SKM-1 (cell line): ENCODE data around the gene VPS26A.
"Not testable (repeated sequence)": the region's sequence is repeated elsewhere in the genome, so short reads cannot be mapped to it uniquely, and the experiment has no call there.

Experiments
- DNase-seq: peaks from one replicate; lab custom pipeline; 2025; ENCODE audit not compliant: unreplicated experiment; lab: John Stamatoyannopoulos, UW

The VPS26A gene

DNA sequence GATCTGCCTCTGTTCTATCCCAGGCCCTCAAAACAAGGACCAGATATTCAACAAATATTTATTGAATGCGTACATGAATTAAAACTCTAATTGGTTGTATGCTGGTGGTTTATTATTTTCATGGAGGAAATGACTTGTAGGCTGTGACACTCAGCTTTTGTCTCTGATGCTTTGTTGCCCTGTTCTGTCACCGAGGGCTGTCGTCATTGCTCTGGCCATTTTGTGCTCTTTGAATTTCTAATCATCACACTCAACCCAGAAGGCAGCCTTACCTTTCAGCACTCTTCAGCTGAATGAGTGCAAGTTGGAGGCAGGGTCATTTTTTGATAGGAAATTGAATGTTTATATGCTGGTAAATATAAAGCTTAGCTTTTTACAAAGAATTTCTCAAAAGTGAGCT is 21.5 kb upstream of the VPS26A start:
- DNase-seq, result no peak

DNA sequence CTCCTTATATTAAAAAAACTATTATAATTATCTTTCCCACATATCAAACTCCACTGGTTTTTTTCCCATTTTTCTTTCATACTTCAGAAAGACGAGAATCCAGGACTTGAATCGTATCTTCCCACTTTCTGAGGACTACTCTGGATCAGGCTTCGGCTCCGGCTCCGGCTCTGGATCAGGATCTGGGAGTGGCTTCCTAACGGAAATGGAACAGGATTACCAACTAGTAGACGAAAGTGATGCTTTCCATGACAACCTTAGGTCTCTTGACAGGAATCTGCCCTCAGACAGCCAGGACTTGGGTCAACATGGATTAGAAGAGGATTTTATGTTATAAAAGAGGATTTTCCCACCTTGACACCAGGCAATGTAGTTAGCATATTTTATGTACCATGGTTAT is 20.2 kb upstream of the VPS26A start:
- no peak for DNase-seq

DNA sequence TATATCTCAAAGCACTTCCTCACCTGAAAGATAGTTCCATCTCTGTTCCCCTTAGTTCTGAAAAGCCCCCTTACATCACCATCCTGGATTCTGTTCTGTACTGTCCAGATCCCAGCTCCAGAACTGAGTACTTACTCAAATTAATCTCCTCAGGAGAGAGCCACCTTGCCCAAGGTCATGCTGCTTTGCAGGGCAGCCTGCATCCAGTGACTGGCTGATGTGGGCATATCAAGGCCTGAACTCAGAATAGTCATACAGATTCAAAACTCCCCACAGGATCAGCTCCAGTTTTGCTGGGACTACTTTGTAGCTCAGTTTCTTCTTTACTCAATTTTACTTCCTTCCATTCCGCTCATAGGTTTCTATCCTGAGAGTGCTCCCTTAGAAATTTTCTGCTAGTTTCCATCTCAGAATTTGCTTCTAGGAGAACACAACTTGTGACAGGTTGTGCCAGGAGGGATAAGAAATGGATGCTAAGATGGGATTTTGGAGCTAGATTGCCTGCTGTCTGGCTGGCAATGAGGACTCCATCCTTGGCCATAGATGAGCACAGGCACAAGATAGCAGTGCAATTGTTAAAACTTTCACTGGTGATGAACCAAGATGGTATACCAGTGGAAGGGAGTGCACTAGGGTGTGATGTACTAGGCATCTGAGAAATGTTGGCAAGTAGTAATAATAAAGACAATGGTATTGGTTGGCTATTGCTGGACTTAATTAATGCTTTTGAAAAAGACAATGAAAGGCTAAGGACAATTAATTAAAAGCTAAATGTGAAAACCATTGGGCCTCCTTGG is 18.8 kb upstream of the VPS26A start:
- no peak for DNase-seq

DNA sequence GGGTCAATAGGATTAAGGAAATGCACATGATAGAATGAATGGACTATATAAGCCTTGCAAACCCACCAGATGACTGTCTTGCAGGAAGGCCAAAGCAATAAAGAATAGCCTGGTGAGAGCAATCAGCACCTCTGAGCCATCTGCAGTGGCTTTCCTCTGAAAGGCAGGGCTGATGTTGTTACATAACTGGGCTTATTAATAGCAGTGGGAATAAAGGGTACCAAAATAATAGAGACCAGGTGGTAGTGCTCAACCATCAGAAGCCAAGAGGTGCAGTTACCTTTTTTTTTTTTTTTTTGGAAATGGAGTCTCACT is 16.8 kb upstream of the VPS26A start:
- DNase-seq, result no peak

DNA sequence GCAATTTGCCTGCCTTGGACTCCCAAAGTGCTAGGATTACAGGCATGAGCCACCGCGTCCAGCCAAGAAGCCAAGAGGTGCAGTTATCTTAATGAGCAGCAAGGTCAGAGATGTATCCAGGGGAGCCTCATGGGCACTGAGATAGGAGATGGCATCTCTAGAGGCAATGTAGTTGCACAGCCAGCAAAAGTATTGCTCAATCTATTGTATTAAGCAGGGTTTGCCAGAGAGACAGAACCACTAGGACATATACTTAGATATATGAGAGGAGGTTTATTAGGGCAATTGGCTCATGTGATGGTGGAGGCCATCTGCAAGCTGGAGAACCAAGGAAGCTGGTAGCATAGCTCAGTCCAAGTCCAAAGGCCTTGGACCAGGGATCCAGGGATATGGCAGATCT is 16.3 kb upstream of the VPS26A start:
- no peak for DNase-seq

DNA sequence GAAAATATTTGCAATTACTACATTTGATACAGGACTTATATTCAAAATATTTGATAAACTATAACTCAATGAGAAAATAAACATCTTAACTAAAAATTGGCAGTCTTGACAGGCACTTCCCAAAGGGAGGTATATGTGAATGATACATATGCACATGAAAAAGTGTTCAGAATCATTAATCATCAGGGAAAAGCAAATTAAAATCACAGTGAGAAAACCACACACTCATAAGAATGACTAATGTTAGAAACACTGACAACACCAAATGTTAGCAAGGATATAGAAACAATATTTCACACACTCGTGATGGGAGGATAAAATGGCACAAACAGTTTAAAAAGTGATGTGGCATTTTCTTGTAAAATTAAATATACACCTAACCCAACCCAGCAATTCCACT is 4.1 kb upstream of the VPS26A start:
- no peak for DNase-seq

DNA sequence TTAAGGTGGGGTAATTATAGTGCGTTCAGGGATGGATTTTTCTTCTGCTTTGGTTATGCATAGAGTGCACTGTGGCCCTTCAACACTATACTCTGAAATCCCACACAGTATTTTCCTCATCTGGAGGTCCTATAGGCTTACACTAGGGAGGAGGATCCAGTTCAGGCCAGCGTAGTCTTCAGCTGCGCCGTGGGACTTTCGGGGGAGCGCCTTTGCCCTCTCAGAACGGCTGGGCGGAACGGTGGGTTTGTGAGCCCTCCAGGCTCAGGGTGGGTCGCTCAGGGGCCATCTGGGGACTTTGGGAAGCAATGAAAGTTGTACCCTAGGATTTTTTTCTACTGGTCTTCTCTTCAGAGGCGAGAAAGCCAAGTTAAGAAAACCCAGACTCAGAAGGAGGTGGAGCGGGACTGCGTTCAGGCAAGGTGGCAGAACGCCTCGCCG is 652 bp upstream of the VPS26A start:
- DNase-seq, result peak; percentile 67

DNA sequence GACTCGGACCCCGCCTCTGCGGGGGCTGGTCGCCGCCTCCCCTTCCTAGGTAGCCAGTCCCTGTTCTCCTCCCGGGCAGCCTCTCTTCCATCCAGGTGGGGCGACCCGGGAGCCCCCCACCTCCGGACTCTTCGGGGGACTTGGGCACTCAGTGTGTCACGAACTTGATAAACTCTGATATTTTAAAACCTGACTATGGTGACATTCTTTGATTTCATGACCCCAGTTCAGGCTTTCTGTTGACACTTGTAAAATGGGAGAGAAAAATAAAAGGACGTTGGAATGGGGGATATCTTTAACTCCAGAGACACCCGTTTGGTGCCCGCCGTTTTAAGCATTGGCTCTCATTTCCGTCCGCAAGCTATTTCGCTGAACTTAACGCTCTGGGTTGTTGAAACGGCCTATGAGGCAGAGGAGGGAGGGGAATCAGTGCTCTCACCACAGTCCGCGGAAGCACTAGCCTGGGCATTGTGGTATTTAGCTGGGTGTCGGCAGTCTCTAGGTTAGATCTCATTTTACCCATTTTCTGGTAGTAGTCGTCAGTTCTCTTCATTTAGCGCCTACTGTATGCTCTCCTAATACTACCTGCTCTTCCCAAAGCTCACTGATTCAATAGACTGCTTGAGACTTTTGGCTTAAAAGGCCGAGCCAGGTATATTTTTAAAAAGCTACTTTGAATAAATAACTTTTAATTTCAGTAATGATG is 738 bp downstream of the VPS26A start:
- peak; percentile 37 for DNase-seq

DNA sequence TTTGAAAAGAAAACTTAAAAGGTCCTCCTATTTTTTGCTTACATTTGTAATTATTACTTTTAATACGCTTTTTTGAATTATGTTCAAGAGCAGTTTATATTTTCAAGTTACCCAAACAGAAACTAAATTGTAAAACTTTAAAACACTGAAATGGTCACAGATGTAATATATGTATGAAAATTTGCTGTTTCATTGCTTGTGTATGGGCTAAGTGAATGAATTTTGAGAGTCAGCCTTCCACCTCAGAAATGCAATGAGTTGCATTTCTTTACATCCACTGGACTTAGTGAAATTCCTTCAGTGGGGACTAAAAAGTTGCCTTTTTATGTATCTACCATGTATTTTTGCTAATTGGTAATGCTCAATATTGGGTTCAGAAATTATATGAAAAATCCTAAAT is 1.6 kb downstream of the VPS26A start:
- DNase-seq, result no peak

DNA sequence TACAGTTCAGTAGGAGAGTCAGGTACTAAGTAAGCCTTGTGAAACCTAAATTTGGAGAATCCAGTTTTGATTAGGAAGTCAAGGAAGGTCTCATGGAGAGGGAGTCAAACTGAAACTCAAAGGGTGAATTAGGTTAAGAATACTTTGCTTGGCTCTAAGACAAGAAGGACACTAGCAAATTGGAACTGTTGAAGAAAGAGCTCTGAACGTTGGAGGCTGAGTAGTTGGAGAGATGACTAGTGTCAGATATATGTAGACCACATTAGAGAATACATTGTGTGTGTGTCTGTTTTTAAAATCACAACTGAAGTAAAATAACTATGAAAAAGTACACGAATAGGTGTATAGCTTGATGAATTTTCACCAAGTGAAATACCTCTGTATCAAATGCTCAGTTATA is 6.3 kb downstream of the VPS26A start:
- no peak for DNase-seq

DNA sequence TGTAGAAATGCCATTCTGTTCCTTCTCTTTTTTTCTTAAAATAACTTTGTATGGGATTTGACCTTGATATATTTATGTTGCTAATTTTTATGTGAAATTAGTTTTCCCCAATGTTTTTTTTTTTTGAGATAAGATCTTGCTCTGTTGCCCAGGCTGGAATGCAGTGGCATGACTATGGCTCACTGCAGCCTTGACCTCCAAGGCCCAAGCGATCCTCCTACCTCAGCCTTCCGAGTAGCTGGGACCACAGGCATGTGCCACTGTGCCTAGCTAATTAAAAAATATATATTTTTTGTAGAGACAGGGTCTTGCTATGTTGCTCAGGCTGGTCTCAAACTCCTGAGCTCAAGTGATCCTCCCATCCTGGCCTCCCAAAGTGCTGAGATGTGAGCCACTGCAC is 16.0 kb downstream of the VPS26A start:
- DNase-seq, result no peak

DNA sequence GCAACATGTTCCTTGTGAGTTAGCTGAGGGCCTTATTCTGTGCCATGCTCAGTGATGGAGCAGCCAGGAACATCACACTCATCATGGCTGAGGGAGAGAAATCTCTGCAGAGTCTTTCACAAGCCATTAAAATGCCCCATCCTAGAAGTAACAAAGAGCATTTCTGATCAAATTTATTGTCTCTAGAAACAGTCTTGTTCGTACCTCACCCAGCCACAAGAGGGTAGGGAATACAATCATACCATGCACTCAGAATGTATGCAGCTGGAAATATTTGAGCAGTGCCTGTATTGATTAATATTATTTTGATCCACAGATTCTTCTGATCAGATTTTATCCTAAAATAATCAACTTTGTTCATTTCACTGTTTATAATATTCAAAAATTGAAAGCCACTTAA is 17.3 kb downstream of the VPS26A start:
- no peak for DNase-seq

DNA sequence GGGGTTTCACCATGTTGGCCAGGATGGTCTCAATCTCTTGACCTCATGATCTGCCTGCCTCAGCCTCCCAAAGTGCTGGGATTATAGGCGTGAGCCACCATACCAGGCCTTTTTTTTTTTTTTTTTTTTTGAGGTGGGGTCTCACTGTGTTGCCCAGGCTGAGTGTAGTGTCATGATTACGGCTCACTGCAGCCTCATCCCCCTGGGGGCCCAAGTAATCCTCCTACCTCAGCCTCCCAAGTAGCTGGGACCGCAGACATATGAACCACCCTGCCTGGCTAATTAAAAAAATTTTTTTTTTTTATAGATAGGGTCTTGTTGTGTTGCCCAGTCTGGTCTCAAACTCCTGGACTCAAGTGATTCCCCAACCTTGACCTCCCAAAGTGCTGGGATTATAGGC is 18.1 kb downstream of the VPS26A start:
- DNase-seq, result not testable (repeated sequence)

DNA sequence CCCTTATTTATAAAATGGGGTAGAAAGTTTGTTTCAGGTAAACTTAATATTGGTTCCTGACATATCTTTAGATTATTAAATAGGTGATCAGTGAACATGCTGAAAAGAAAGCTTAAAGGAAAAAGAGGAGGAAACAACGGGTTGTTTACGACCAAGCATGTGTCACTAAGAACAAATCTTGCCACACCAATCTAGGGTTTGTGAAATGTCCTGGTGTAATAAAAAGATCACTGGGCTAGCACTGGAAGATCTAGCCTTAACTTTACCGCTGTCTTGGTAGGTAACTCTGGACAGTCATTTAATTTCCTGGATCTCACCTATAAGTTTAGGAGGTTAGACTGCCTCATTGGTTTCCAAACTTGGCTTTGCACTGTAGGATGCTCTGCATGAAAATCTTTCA is 19.0 kb downstream of the VPS26A start:
- DNase-seq, result no peak

DNA sequence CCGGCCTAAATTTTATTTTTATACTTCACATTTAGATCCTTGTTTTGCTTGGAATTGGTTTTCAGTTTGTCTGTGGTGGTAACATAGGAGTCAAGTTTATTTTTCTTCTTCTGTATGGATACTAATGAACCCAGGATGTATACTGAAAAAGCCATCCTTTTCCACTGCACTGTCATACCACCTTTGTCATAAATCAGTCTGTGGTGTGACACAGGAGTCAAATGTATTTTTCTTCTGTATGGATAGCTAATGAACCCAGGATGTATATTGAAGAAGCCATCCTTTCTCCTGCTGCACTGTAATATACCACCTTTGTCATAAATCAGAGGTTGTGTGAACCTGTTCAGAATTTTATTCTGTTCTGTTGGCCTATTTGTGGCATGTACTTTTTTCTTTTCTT is 21.4 kb downstream of the VPS26A start:
- no peak for DNase-seq

DNA sequence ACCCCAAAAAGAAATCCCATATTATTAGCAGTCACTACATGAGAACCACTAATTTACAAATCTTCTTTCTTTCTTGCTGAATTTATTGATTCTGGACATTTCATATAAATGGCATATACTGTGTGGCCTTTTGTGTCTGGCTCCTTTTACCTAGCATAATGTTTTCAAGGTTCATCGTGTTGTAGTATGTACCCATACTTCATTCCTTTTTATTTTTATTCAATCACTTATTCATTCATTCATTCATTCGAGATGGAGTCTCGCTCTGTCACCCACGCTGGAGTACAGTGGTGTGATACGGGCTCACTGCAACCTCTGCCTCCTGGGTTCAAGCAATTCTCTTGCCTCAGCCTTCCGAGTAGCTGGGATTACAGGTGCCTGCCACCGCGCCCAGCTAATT is 21.9 kb downstream of the VPS26A start:
- no peak for DNase-seq

DNA sequence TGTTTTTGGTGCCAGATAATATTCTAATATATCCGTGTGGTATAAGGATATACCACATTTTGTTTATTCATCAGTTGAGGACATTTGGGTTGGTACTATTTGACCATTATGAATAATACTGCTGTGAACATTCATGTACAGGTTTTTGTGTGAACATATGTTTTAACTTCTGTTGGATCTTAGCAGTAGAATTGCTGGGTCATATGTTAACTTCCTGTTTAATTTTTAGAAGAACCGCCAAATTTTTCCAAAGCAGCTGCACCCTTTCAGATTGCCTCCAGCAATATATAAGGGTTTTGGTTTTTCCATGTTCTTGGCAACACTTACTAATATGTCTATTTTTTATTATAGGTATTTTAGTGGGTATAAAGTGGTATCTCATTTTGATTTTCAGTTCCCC is 22.8 kb downstream of the VPS26A start:
- DNase-seq, result no peak

DNA sequence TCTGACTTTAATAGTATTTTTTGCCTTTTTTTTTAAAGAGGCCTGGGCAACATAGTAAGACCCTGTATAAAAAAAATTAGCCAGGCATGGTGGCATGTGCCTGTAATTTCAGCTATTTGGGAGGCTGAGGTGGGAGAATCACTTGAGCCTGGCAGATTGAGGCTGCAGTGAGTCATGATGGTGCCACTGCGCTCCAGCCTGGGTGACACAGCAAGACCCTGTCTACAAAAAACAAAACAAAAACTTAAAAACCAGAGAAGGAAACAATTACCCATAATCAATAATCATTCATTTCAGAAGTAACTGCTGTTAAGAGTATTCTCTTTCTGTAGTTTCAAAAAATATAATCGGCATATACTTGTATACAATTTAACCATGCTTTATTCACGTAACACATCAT is 28.0 kb downstream of the VPS26A start:
- DNase-seq, result no peak

DNA sequence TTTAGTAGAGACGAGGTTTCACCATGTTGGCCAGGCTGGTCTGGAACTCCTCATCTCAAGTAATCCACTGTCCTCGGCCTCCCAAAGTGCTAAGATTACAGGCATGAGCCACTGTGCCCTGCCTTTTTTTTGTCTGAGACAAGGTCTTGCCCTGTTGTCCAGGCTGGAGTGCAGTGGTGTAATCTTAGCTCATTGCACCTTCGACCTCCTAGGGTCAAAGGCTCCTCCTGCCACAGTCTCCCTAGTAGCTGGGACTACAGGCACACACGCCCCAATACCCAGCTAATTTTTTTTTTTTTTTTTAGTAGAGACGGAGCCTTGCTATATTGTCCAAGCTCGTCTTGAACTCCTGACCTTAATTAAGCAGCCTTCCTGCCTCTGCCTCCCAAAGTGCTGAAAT is 29.2 kb downstream of the VPS26A start:
- DNase-seq, result no peak

DNA sequence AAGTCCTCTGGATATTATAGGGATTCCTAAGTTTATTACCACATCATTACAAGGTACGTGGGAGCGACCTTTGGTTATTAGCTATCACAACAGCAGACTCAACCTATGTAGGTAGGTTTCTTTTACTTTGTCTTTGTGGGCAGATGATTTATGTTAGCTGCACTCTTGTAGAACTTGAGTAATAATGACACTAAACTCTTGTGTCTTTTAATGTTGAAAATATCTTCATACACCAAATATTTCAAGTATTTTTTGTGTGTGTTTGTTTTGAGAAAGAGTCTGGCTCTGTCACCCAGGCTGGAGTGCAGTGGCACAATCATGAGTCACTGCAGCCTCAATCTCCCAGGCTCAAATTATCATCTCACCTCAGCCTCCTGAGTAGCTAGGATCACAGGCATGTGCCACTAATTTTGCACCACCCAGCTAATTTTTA is 36.8 kb downstream of the VPS26A start:
- no peak for DNase-seq

DNA sequence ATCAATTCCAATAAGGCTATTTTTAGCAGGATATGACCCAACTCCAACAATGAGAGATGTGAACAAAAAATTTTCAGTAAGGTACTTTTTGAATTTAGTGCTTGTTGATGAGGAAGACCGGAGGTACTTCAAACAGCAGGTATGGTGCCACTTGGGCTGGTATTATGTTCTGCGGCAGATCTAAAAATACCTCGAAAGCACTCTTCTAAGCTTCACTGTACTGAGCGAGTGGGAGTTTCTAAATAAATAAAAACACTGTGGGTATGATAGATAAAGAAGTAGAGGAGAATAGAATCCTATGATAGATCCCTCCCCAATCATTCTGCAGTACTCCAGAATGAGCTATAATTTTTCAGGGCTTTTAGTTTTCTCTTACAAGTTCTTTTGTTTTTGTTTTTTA is 44.5 kb downstream of the VPS26A start:
- no peak for DNase-seq

DNA sequence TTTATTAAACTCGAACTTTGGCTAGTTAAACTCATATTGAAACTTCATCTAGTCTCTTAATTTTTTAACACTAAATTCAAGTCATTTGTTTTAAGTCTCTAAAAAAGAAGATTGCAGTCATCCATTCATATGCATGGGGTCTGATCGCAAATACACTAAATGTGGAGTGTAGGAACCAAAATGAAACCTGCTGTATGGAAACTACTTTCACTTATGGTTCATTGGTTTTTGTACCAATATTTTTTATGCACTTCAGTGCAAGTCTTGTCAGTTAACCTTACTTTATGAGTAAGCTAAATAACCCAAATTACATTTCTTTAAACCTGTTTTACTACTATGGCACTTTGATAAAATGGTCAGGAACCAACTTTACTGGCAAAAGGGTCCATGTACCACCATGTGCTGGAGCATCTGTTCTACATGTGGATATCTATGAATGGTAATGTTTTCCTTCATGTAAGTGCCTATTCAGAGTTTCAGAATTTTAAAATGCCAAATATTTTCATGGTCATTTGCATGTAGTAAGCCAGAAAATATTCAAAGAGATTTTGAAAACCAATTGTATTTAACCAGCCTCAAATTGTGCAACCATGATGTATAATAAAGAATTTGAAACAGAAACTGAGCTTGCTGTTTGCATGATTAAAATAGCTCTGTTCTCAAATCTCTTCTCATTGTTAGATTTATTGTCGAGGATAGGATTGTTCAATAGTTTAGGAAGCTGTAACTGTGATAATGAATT is 48.4 kb downstream of the VPS26A start:
- DNase-seq, result no peak
